Measurements from ENCODE around the gene LRRC75A. TPM values are rescaled to one million over a fixed set of nuclear protein-coding genes. Genes with fewer than 3 reads are reported as not detected.

The LRRC75A gene
- total and polyA plus RNA-seq, 2 of the 8 experiments (the other 6 are each of a cell fraction or from before 2014, with no cell fraction given) = 9.7 to 9.9 TPM

DNA sequence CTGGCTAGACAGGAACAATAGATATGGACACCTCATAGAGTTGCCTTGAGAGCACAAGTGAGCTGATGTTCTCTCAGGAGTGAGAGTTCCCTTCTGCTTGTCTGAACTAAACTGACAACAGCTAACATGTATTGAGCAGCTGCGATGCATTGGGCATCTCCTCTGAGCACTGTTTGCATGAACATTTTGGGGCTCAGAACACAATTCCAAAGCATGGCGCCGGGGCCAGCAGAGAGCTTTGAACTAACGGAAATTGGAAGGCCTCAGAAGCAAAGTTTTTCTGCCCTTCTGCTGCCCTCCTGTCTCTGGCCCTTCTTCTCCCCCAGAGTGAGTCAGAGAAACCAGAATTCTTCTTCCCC, 38.5 kb downstream of the LRRC75A start (continued):
- TF ChIP-seq RNF2 (IDR thresholded peaks at IDR 0.05; ENCODE audit: borderline replicate concordance, low read depth, low read length, missing control alignments, poor library complexity, severe bottlenecking) (no peak), BCL11A (IDR thresholded peaks at IDR 0.05; ENCODE audit: low read depth in 2 of 2, low read length in 2 of 2) (no peak), YY1 (IDR thresholded peaks at IDR 0.05; ENCODE audit: low read depth, low read length) (no peak), POLR2AphosphoS5 (IDR thresholded peaks at IDR 0.05; ENCODE audit: low read depth, low read length) (no peak), EP300 (IDR thresholded peaks at IDR 0.05; ENCODE audit: borderline replicate concordance in 1 of 2, low read depth in 2 of 2, low read length in 2 of 2) (no peak), SP4 (IDR thresholded peaks at IDR 0.05; ENCODE audit: low read length) (no peak), CTBP2 (IDR thresholded peaks at IDR 0.05; ENCODE audit: borderline replicate concordance, insufficient read depth, insufficient read length, low read length) (no peak)
- TF ChIP-seq, protein P1, sequence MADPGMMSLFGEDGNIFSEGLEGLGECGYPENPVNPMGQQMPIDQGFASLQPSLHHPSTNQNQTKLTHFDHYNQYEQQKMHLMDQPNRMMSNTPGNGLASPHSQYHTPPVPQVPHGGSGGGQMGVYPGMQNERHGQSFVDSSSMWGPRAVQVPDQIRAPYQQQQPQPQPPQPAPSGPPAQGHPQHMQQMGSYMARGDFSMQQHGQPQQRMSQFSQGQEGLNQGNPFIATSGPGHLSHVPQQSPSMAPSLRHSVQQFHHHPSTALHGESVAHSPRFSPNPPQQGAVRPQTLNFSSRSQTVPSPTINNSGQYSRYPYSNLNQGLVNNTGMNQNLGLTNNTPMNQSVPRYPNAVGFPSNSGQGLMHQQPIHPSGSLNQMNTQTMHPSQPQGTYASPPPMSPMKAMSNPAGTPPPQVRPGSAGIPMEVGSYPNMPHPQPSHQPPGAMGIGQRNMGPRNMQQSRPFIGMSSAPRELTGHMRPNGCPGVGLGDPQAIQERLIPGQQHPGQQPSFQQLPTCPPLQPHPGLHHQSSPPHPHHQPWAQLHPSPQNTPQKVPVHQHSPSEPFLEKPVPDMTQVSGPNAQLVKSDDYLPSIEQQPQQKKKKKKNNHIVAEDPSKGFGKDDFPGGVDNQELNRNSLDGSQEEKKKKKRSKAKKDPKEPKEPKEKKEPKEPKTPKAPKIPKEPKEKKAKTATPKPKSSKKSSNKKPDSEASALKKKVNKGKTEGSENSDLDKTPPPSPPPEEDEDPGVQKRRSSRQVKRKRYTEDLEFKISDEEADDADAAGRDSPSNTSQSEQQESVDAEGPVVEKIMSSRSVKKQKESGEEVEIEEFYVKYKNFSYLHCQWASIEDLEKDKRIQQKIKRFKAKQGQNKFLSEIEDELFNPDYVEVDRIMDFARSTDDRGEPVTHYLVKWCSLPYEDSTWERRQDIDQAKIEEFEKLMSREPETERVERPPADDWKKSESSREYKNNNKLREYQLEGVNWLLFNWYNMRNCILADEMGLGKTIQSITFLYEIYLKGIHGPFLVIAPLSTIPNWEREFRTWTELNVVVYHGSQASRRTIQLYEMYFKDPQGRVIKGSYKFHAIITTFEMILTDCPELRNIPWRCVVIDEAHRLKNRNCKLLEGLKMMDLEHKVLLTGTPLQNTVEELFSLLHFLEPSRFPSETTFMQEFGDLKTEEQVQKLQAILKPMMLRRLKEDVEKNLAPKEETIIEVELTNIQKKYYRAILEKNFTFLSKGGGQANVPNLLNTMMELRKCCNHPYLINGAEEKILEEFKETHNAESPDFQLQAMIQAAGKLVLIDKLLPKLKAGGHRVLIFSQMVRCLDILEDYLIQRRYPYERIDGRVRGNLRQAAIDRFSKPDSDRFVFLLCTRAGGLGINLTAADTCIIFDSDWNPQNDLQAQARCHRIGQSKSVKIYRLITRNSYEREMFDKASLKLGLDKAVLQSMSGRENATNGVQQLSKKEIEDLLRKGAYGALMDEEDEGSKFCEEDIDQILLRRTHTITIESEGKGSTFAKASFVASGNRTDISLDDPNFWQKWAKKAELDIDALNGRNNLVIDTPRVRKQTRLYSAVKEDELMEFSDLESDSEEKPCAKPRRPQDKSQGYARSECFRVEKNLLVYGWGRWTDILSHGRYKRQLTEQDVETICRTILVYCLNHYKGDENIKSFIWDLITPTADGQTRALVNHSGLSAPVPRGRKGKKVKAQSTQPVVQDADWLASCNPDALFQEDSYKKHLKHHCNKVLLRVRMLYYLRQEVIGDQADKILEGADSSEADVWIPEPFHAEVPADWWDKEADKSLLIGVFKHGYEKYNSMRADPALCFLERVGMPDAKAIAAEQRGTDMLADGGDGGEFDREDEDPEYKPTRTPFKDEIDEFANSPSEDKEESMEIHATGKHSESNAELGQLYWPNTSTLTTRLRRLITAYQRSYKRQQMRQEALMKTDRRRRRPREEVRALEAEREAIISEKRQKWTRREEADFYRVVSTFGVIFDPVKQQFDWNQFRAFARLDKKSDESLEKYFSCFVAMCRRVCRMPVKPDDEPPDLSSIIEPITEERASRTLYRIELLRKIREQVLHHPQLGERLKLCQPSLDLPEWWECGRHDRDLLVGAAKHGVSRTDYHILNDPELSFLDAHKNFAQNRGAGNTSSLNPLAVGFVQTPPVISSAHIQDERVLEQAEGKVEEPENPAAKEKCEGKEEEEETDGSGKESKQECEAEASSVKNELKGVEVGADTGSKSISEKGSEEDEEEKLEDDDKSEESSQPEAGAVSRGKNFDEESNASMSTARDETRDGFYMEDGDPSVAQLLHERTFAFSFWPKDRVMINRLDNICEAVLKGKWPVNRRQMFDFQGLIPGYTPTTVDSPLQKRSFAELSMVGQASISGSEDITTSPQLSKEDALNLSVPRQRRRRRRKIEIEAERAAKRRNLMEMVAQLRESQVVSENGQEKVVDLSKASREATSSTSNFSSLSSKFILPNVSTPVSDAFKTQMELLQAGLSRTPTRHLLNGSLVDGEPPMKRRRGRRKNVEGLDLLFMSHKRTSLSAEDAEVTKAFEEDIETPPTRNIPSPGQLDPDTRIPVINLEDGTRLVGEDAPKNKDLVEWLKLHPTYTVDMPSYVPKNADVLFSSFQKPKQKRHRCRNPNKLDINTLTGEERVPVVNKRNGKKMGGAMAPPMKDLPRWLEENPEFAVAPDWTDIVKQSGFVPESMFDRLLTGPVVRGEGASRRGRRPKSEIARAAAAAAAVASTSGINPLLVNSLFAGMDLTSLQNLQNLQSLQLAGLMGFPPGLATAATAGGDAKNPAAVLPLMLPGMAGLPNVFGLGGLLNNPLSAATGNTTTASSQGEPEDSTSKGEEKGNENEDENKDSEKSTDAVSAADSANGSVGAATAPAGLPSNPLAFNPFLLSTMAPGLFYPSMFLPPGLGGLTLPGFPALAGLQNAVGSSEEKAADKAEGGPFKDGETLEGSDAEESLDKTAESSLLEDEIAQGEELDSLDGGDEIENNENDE (IDR thresholded peaks at IDR 0.05; ENCODE audit: insufficient replicate concordance, low read length) = no peak

All from H1 (cell line).